HCT116 (cell line): ENCODE results near the gene PRLH. TPM values are rescaled to one million over a fixed set of nuclear protein-coding genes. Genes with fewer than 3 reads are reported as not detected.

Source experiments
- CBX3 ChIP-seq: IDR thresholded peaks from 2 replicates; pipeline ENCODE4 v1.6.1; 2012; ENCODE audit warnings: low read depth
- CEBPB ChIP-seq: IDR thresholded peaks from 2 replicates; pipeline ENCODE4 v1.6.1; 2012; ENCODE audit warnings: low read depth
- REST ChIP-seq: IDR thresholded peaks from 2 replicates; pipeline ENCODE4 v1.6.1; 2012; ENCODE audit warnings: low read depth
- ZNF274 ChIP-seq: fragments of 200-500 bp; sonication (Bioruptor generic); IDR thresholded peaks from 2 replicates; pipeline ENCODE4 v1.6.1; 2014; ENCODE audit warnings: mild to moderate bottlenecking, low read depth, low read length, inconsistent platforms
- total RNA-seq: library from RNA; stranded (reverse); gene quantifications from one replicate; pipeline ENCODE4 v1.2.1, GENCODE V29; 2021; ENCODE audit not compliant: unreplicated experiment

Gene PRLH
- total RNA-seq, 1 experiment from 2014 or later: not detected

- TF ChIP-seq REST (no peak), ZNF274 (no peak), CEBPB (no peak), CBX3 (no peak)
Observed at GRCh38 chr2:237616373-237616733, 50.0 kb downstream of the PRLH start (continued).

Other genes with a start within 250 kb of the PRLH start
- 1.2 TPM for gene COL6A3, start 152.4 kb upstream of the PRLH start, total RNA-seq
- 81.4 TPM for gene MLPH, start 79.3 kb upstream of the PRLH start, total RNA-seq
- 41.8 TPM for gene RAB17, start 24.2 kb downstream of the PRLH start, total RNA-seq
- gene LRRFIP1, start 61.0 kb downstream of the PRLH start, total RNA-seq: 76.9 TPM
- 0.54 TPM for gene RBM44, start 232.2 kb downstream of the PRLH start, total RNA-seq